ENCODE measurements around the gene CACNA2D1.

Gene CACNA2D1

GRCh38 chr7:82286096-82286797, 157.3 kb downstream of the CACNA2D1 start:
- no peak for DNase-seq (ENCODE audit: low spot score)

GRCh38 chr7:82284936-82285519, 158.5 kb downstream of the CACNA2D1 start:
- DNase-seq (ENCODE audit: low spot score) = no peak

GRCh38 chr7:82275342-82275741, 168.2 kb downstream of the CACNA2D1 start:
- peak; percentile 30 for DNase-seq (ENCODE audit: low spot score)

GRCh38 chr7:82274681-82275080, 168.9 kb downstream of the CACNA2D1 start:
- no peak for DNase-seq (ENCODE audit: low spot score)

DNA sequence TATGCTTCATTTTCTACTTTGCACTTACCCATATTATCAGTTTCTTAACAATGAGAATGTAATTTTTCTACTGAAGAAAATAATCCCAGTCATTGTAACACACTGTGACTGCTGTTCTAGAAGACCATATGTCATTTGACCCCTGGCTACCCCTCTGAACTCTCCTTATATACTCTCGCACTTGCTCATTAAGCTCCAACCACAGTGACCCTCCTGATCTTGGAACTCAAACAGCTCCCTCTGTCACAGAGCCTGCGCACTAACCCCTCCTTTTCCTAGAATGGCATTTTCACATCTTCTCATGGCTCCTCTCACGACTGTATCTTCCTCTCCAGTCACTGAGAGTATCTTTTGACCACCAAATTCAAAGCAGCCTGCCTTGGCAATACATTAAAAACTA, 169.7 kb downstream of the CACNA2D1 start:
- DNase-seq (ENCODE audit: low spot score) = peak; percentile 29

DNA sequence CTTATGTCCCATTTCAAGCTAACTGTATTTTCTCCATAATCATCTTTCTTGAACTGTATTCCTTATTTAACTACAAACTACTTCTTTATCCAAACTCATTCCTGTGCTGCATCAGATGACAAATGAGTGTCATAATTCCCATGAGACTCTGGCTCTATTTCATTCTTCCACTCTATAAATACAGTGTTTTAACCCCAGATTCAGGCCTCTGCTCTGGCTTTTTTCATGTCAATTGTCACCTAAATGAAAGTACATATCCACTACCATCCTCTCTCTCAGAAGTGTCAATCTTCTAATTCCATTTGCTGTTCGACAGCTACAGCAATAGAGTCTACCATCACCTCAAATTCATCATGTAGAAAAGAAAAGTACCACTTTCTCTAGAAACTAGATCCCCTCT, 172.7 kb downstream of the CACNA2D1 start:
- peak; percentile 61 for DNase-seq (ENCODE audit: low spot score)

GRCh38 chr7:82268632-82269031, 174.9 kb downstream of the CACNA2D1 start:
- DNase-seq (ENCODE audit: low spot score) = peak; percentile 69

- peak; percentile 88 for DNase-seq (ENCODE audit: low spot score)
These were observed 177.5 kb downstream of the CACNA2D1 start for GRCh38 chr7:82266081-82266480.

- peak; percentile 88 for DNase-seq (ENCODE audit: low spot score)
These were observed 178.7 kb downstream of the CACNA2D1 start for GRCh38 chr7:82264783-82265305.

GRCh38 chr7:82263920-82264782, 179.4 kb downstream of the CACNA2D1 start:
- no peak for DNase-seq (ENCODE audit: low spot score)

GRCh38 chr7:82258181-82258580, 185.4 kb downstream of the CACNA2D1 start:
- no peak for DNase-seq (ENCODE audit: low spot score)

GRCh38 chr7:82257118-82257695, 186.4 kb downstream of the CACNA2D1 start:
- DNase-seq (ENCODE audit: low spot score) = no peak

GRCh38 chr7:82255706-82256105, 187.9 kb downstream of the CACNA2D1 start:
- no peak for DNase-seq (ENCODE audit: low spot score)

DNA sequence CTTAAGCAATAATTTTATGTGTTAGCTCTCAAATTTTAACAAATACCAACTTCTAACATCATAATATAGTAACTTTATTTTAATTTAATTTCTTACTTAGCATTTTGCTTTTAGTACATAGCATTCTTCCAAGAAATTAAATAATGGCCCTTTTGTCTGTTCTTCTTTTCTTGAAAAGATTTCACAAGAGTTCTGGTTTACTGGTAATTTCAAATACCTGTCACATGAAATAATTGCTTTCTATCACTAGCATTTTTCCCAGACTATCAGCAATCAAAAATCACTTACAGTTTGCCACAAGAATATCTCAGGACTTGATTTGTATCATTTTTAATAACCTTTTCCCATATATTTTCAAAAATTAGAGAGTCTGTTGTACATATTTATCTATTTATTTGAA, 193.0 kb downstream of the CACNA2D1 start:
- DNase-seq (ENCODE audit: low spot score) = no peak

GRCh38 chr7:82249979-82250378, 193.6 kb downstream of the CACNA2D1 start:
- DNase-seq (ENCODE audit: low spot score) = no peak

DNA sequence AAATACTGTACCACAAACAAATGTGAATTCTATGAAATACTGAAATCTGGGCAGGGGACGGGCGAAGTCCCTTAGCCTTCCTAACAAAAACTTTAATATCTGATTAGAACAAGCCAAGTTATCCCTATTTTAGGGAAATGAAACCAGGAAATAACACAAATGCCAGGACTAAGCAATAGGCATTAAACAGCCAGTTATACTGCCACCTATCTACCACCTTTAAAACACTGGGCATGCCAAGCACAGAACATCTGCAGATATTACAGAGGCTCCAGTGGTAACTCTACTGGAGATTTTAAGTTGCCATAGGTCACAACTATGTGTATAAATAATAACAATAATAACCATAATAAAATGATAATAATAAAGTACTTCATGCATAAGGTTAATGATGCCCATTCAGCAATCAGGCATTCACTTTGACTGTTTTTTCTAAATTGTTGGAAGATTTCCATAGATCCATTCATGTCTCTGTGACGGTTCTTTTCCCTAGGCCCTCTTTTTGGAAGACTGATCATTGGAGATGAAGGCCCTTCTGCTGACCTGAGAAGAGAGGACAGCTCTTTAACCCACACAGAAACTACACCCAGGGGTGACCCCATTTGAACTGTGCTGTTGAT, 195.7 kb downstream of the CACNA2D1 start:
- DNase-seq (ENCODE audit: low spot score) = no peak

DNA sequence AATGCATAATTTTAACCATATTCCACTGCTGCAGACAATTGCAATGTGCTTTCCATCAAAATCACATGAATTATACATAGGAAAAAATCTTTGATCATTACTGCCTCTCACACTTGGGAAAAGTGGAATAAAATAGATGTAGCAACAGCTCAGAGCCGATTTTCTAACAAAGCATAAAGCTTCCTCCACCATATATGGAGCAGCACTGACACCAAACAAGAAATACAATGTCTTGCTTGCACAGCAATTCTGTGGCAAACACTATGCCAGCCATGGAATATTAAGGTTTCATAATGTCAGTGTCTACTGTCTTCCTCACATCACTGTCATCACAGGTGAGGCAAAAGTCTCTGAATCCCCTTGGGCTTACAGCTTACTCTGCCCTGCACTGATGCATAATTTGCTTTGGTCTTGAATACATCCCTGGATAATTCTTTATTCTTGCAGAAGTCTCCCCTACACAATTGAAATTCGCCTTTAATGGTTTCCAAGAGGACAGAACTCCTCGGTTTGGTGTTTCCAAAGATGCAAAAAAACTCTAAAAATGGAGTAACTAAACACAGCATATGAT, 198.5 kb downstream of the CACNA2D1 start:
- no peak for DNase-seq (ENCODE audit: low spot score)

DNA sequence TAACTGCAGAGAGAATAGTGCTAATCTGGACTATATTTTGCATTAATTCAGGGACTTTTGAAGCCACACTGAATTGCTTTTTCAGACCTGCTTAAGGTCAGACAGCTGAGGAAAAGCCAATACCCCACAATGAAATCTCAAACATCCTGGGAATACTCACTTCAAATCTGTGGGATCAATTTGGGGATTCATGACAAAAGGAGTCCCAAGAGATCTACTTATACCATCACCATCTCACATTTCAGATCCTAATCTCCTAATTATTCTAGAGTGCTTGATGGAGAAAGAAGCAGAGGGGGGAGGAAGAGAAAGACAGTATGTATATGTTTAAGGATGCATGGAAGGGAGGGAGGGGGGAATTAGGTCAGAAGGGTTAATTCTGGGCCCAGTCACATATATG, 202.2 kb downstream of the CACNA2D1 start:
- peak; percentile 88 for DNase-seq (ENCODE audit: low spot score)

GRCh38 chr7:82235713-82236112, 207.9 kb downstream of the CACNA2D1 start:
- no peak for DNase-seq (ENCODE audit: low spot score)

GRCh38 chr7:82234457-82235049, 209.0 kb downstream of the CACNA2D1 start:
- DNase-seq (ENCODE audit: low spot score) = peak; percentile 49

Data from SK-N-DZ (cell line).